GM18858 (cell line): ENCODE results near the gene TENM3.
A peak's percentile ranks its signal among the peaks of the same experiment; 100 is the strongest.
"Not testable (repeated sequence)": the region's sequence is repeated elsewhere in the genome, so short reads cannot be mapped to it uniquely, and the experiment has no call there.

Source experiments
- ATAC-seq: cut with Tn5 transposase; IDR thresholded peaks from one replicate; pipeline ENCODE4 v1.9.1; 2021; ENCODE audit not compliant: unreplicated experiment

Gene TENM3

DNA sequence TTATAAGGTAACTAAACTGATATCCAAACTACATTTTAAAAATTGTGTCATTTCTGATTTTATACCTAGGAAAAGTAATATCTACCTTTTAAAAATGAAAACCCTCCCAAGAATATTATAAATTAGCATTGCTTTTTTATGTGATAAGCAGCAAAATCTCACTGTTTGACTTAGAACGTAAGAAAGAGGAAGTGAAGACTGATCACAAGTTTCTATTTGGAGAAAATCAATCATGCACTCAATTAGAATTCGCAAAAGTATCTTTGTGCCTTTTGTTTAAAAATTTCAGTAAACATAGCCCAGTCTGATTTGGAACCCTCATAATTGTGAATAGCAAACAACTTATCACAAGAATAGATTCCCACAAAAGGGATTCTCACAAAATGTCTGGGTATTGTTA, 142.7 kb downstream of the TENM3 start:
- peak; percentile 80 for ATAC-seq

DNA sequence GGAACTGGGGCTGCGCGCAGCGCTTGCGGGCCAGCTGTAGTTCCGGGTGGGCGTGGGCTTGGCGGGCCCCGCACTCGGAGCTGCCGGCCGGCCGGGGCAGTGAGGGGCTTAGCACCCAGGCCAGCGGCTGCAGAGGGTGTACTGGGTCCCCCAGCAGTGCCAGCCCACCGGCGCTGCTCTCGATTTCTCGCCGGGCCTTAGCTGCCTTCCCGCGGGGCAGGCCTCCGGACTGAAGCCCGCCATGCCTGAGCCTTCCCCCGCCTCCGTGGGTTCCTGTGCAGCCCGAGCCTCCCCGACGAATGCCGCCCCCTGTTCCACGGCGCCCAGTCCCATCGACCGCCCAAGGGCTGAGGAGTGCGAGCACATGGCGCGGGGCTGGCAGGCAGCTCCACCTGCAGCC, 143.4 kb downstream of the TENM3 start:
- ATAC-seq, result not testable (repeated sequence)

DNA sequence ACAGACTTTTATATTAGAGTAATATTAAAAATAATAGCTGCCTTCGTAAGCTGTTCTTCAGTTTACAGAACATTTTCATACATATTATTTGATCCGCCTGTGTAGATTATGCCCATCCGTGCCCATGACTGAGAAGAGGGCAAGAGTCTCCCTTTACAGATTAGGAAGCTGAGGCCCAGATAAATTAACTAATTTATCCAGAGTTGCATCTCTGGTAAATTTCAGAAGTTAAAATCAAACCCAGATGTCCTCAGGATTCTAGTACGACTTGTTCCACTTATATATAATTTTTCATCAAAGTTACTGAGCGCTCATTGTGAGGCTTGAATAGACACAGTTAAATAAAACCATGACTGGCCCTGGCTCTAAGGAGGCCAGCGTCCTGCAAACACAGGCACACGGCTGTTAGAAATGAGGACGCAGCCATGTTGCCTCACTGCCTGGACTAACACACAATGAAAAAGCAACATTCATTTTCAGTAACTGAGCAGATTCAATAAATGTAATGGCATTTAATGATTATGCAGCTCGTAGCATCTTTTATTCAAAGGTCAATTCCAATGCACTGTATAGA, 148.0 kb downstream of the TENM3 start:
- ATAC-seq, result no peak

GRCh38 chr4:182394181-182394580, 151.0 kb downstream of the TENM3 start:
- ATAC-seq, result no peak

DNA sequence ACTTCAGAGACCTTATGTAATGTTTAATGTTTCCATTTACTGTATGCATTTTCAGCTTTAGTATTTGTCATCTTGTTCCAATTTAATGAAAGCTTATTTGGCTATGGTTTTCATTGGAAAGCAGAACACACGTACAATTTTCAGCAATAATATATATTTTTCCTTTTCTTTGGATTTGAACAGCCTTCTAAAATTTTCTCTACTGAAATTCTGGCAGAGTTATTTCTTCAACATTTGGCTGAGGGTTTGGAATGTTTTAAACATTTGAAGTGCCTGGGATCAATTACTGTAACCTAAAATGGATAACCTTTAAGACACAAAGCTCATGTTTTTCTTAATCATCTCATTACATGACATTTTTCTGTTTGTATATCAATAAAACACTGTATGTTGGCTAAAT, 156.9 kb downstream of the TENM3 start:
- no peak for ATAC-seq

DNA sequence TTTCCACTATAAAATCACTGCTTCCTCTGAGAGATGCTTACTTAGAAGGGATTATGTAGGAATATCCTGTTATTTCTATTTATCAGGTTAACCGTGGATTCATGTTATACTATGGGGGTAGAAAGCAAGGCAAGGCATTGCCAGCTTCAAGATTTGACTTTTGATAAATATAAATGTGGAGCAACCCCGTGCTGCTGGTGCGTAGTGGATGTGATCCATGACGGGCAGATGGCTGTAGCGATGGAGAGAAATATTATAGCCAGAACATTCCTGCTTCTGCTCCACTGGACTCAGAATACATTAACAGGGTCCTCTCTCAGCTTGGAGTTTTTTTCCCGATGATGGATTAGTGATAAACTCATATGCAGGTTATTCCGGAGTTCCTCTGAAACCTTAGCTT, 157.6 kb downstream of the TENM3 start:
- ATAC-seq, result no peak

DNA sequence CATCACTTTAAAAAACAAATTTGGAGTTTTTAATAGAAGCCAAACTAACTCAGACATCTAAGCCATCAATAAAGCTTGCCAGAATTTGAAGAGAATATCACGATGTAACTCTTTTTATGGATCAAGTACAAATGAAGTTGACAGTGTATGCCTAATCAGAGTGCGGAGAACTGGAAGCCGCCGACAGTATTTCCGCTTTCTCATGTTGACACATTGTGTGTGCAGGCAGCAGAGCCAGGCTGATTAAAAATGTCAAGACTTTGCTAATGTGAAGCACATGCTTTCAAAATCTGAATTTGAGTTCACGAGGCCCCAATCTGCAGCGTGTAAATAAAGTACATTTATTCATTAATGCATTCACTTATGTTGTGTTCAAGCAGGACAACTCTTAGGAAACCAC, 161.2 kb downstream of the TENM3 start:
- ATAC-seq, result no peak

DNA sequence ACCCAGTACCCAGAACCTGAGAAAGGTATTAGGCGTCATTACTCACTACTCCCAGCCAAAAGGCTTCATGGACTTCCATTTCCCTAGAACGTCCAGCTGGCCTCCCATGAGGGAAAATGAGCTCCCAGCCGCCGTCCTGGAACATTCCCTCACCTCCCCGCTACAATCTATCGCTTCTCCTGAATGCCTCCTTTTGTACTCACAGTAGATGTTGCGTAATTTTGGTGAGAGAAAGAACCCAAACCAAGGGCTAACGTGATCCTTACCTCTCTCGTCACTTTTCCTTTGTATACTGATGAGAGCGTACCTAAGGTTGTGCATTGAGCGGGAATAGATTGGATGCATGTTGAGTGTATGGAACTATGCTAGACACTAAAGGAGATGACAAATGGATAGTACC, 161.9 kb downstream of the TENM3 start:
- no peak for ATAC-seq

- ATAC-seq, result no peak
These were observed 166.1 kb downstream of the TENM3 start for GRCh38 chr4:182409271-182409670.

GRCh38 chr4:182411391-182411790, 168.2 kb downstream of the TENM3 start:
- ATAC-seq, result no peak

DNA sequence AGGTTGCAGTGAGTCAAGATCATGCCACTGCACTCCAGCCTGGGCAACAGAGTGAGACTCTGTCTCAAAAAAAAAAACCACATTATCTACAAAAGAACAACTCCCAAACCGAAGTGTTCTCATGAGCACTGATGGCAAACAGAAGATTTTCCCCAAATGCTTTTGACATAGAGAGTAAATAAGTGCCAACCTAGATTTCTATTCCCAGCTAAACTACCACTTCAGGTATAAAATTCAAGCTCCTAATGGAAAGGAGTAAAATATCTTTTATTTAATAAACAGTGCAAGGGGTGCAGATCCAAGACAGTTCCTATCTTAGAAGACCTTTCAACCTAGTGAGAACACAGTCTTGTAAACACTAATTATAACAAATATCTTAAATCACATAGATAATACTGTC, 170.3 kb downstream of the TENM3 start:
- no peak for ATAC-seq

DNA sequence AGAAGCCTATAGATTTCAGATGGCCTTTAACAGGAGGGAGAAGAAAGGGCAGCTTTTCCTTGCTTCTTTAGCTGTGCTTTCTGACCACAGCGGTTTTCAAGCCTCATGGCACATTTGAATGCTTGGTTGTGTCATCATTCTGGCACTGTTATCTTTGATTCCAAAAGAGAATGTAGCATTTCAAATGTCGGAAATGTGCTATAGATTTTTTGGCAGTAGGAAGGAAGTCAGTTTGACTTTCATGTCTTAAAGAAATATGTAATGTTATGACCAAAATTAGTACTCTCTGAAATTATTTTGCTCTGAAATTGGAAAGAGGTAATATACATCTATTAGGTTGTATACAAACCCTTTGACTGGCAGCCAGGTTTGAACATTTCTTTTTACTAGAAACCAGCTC, 171.9 kb downstream of the TENM3 start:
- no peak for ATAC-seq

- ATAC-seq, result no peak
These were observed 172.9 kb downstream of the TENM3 start for GRCh38 chr4:182416067-182416466.

DNA sequence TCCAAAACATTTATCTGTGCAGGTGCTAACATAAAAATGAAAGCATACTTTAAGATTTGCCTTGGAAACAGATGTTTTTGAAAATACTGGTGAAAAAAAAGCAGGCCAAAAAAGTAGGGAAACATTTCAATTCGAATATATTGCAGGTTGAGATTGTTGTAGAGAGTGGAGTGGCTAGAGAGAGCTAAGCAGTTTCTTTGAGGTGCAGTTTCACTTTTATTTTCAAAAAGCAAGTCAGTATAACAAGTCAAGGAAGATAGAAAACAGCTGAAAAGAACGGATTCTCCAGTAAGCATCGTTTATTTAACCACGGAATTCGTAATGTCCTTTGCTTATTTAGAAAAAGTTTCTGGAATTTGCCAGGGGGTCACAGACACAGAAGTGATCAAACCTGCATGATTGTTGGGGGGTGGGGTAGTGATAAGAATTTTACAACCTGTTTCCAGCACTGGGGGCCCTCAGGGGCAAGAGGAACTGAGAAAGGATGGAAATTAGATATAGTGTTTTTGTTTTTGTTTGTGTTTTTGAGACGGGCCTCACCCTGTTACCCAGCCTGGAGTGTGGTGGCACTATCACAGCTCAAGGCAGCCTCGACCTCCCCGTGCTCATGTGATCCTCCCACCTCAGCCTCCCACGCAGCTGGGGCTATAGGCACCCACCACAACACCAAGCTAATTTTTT, 175.0 kb downstream of the TENM3 start:
- ATAC-seq, result no peak

- ATAC-seq, result no peak
These were observed 177.0 kb downstream of the TENM3 start for GRCh38 chr4:182420189-182420588.

GRCh38 chr4:182421753-182422152, 178.6 kb downstream of the TENM3 start:
- no peak for ATAC-seq

DNA sequence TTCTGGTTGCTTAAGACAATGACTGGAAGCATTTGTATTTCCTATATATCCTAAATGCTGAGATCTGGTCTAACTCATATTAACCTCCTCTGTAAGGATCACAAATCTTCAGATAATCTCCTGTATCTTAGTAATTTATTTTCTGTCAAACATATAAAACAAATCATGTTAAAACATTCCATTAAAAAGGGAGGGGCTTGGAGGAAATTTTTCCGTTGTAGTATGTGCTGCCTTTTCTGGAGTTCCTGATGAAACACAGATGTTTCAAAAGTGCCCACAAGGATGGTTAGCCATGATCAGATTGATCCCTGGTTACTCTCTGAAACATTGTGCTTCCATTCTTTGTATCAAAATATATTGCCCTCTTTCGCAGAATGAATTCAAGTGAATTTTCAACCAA, 182.1 kb downstream of the TENM3 start:
- ATAC-seq, result no peak

DNA sequence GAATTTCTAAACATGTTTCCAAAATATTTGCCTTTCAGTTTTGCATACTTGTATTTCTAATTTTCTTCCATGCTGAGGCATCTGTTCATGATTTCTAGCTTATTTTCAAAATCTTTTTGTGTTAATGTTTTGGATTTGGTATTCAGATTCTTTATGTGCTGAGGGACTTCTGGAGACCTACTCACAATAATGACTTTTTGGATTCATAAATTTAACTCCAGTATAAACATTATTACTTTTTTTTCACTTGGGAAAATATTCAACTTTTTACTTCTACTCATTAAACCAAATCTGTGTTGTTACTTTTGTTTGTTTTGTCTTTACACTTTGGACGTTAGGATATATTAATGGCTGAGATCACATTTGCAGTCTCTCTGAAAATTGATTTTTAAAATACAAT, 183.7 kb downstream of the TENM3 start:
- ATAC-seq, result no peak

DNA sequence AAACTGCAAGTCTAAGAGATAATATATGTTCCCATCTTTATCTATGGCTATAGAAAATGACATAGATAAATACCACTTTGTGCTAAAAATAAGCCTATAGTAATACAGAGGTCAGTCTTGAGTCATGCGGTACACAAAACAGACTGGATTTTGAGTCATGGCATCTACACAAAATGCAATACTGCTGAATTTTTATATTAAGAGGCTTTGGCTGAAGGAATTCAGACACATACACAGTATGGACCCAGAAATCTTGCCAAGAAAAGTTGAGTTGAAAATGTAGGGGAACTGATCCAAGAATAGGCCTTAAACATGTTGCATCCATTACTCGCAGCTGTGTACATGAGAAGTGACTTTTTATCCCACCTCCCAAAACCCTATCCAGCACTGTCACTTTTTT, 184.4 kb downstream of the TENM3 start:
- no peak for ATAC-seq

- ATAC-seq, result no peak
These were observed 186.7 kb downstream of the TENM3 start for GRCh38 chr4:182429896-182430295.

DNA sequence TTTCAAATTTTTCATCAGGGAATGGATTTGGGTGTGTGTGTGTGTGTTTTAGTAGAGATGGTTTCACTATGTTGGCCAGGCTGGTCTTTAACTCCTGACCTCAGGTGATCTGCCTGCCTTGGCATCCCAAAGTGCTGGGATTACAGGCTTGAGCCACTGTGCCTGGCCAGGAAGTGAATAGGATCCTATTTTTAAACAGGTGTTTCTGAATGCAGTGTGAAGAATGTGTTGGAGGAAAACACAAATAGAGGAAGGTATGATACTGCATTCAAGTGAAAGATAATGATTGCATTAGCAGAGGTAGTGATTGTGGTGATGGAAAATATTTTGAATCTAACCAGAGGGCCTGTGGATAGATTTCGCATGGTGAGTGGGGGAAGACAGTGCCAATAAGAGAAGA, 189.6 kb downstream of the TENM3 start:
- no peak for ATAC-seq

GRCh38 chr4:182434720-182435119, 191.5 kb downstream of the TENM3 start:
- no peak for ATAC-seq

GRCh38 chr4:182435401-182435800, 192.2 kb downstream of the TENM3 start:
- ATAC-seq, result no peak
